Esophagus muscularis mucosa (tissue), 4 donors: ENCODE results near the gene RUFY3.

Source experiments
- CTCF ChIP-seq, 3 experiments: fragments of 200-600 bp in 2 of 3; fragments of 450-650 bp in 1 of 3; sonication (generic) in 2 of 3; IDR thresholded peaks; one replicate each; pipeline ENCODE4 v1.5.1; 2017 to 2019; ENCODE audit warnings: antibody characterized with exemption in 3 of 3, mild to moderate bottlenecking in 2 of 3, moderate library complexity in 1 of 3
- EP300 ChIP-seq: sonication (generic); formaldehyde crosslinking; IDR thresholded peaks from one replicate; pipeline ENCODE4 v1.6.1; 2017; ENCODE audit warnings: antibody characterized with exemption
- POLR2A ChIP-seq: fragments of 450-650 bp; IDR thresholded peaks from one replicate; pipeline ENCODE4 v1.6.1; 2017; ENCODE audit warnings: antibody characterized with exemption, moderate library complexity, mild to moderate bottlenecking, low read depth

DNA sequence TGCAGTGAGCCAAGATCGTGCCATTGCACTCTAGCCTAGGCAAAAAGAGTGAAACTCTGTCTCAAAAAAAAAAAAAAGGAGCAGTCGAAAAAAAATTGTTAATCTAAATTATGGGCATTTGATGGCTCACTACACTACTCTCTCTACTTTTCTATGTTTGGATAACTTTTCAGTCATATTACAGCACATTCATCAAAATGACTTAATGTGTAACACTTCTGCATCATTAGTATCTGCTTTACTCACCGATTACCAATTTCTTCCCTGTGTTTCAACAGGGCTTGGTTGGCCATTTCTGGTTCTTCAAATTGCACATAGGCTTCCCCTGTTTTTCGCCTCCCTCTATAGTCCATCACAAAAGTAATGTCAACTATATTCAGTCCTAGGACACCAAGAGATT is 109.5 kb downstream of the RUFY3 start:
- TF ChIP-seq POLR2A (no peak), CTCF (IDR thresholded peaks at IDR 0.05) (no peak), EP300 (no peak)
